Measurements from ENCODE around the gene SRBD1.

GRCh38 chr2:45551862-45552261, 59.2 kb downstream of the SRBD1 start:
- TF ChIP-seq, protein P1, sequence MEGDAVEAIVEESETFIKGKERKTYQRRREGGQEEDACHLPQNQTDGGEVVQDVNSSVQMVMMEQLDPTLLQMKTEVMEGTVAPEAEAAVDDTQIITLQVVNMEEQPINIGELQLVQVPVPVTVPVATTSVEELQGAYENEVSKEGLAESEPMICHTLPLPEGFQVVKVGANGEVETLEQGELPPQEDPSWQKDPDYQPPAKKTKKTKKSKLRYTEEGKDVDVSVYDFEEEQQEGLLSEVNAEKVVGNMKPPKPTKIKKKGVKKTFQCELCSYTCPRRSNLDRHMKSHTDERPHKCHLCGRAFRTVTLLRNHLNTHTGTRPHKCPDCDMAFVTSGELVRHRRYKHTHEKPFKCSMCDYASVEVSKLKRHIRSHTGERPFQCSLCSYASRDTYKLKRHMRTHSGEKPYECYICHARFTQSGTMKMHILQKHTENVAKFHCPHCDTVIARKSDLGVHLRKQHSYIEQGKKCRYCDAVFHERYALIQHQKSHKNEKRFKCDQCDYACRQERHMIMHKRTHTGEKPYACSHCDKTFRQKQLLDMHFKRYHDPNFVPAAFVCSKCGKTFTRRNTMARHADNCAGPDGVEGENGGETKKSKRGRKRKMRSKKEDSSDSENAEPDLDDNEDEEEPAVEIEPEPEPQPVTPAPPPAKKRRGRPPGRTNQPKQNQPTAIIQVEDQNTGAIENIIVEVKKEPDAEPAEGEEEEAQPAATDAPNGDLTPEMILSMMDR (IDR thresholded peaks at IDR 0.05): no peak
- TF ChIP-seq POLR2AphosphoS5 (IDR thresholded peaks at IDR 0.05): no peak

All from breast epithelium (tissue), 3 donors.